Vagina (tissue), 2 donors: Measurements from ENCODE around the gene ZP2. TPM values are rescaled to one million over a fixed set of nuclear protein-coding genes. Genes with fewer than 3 reads are reported as not detected.

ENCODE experiments used
- DNase-seq, 2 donors: peaks; one replicate each; pipeline ENCODE4 v3.0.0-alpha.2; 2017; ENCODE audit errors: extremely low spot score in 2 of 2
- H3K27ac ChIP-seq: fragments of 200-600 bp; sonication (generic); one replicate; pipeline ENCODE4 v1.5.1; 2019
- H3K27me3 ChIP-seq: fragments of 200-600 bp; sonication (generic); one replicate; pipeline ENCODE4 v1.5.1; 2019
- H3K36me3 ChIP-seq, 2 donors: fragments of 200-600 bp; sonication (generic); one replicate each; pipeline ENCODE4 v1.5.1; 2017 to 2019
- H3K4me1 ChIP-seq: fragments of 200-600 bp; sonication (generic); one replicate; pipeline ENCODE4 v1.5.1; 2019
- H3K4me3 ChIP-seq, 2 donors: fragments of 200-600 bp; sonication (generic); 1 replicate in 1 of 2; 2 replicates in 1 of 2; pipeline ENCODE4 v1.5.1; 2016 to 2019
- H3K9me3 ChIP-seq: fragments of 200-600 bp; sonication (generic); one replicate; pipeline ENCODE4 v1.5.1; 2019
- POLR2A ChIP-seq, 2 donors: fragments of 450-650 bp; IDR thresholded peaks; one replicate each; pipeline ENCODE4 v1.6.1; 2017; ENCODE audit warnings: antibody characterized with exemption in 2 of 2, mild to moderate bottlenecking in 2 of 2, moderate library complexity in 2 of 2
- POLR2AphosphoS5 ChIP-seq, 2 donors: sonication (generic); formaldehyde crosslinking; IDR thresholded peaks; one replicate each; pipeline ENCODE4 v1.9.0; 2017; ENCODE audit warnings: antibody characterized with exemption in 2 of 2, mild to moderate bottlenecking in 2 of 2, low read depth in 1 of 2; ENCODE audit not compliant: insufficient read depth in 1 of 2
- intact Hi-C: fragments of 100-400 bp; cut with DNase I; formaldehyde crosslinking; loops from one replicate; pipeline ENCODE4 v1.15.1; 2023
- total RNA-seq: library from RNA; depleted of rRNA; stranded (reverse); fragments of >200 nt; gene quantifications from one replicate; pipeline ENCODE4 v1.2.3, GENCODE V29; 2016
- TF ChIP-seq, protein P1 (sequence below), 3 experiments: fragments of 450-650 bp in 2 of 3; fragments of 200-600 bp in 1 of 3; sonication (generic) in 1 of 3; IDR thresholded peaks; one replicate each; pipeline ENCODE4 v1.5.1; 2017 to 2019; ENCODE audit warnings: antibody characterized with exemption in 3 of 3, mild to moderate bottlenecking in 2 of 3, moderate library complexity in 2 of 3

Gene ZP2
- total RNA-seq, 1 donor from 2014 or later, result not detected

DNA sequence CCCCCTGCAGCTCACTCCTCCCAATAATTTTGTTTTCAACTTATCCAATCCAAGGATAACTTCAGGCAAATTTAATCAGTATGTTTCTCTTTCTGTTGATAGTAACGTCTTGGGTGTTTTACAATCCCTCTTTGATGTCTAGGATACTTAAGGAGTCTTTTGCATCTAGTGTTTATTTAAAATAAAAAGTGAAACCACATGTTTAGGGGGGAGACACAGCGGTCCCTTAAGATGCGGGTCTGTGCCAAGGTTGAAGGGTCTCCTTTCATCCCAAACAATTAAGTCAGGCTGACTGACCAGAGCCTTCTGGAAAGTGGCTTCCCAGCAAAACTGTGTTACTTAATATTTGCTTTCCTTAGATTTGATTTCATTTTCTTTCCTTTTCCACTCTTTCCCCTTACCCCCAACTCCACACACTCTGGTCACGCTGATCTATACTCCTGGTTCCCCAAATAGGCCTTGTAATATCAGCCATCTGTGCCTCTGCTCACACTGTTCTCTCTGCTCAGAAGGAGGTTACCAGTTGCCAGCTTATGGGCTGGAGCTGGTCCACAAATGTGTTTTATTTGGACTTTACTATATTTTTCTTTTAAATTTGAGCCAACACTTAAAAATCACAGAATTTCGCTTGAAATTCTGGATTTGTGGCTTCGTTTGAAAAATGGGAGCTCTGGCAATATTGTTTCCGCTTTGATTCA, 33.3 kb upstream of the ZP2 start:
- TF ChIP-seq, protein P1, sequence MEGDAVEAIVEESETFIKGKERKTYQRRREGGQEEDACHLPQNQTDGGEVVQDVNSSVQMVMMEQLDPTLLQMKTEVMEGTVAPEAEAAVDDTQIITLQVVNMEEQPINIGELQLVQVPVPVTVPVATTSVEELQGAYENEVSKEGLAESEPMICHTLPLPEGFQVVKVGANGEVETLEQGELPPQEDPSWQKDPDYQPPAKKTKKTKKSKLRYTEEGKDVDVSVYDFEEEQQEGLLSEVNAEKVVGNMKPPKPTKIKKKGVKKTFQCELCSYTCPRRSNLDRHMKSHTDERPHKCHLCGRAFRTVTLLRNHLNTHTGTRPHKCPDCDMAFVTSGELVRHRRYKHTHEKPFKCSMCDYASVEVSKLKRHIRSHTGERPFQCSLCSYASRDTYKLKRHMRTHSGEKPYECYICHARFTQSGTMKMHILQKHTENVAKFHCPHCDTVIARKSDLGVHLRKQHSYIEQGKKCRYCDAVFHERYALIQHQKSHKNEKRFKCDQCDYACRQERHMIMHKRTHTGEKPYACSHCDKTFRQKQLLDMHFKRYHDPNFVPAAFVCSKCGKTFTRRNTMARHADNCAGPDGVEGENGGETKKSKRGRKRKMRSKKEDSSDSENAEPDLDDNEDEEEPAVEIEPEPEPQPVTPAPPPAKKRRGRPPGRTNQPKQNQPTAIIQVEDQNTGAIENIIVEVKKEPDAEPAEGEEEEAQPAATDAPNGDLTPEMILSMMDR (IDR thresholded peaks at IDR 0.05), result no peak
- Histone ChIP-seq H3K9me3 (no peaks in the 10 kb centered on the region), H3K4me3 (no peak overlapping the region), H3K4me1 (no peaks in the 10 kb centered on the region), H3K36me3 (no peaks in the 10 kb centered on the region), H3K27me3 (no peaks in the 10 kb centered on the region), H3K27ac (no peak overlapping the region)
- intact Hi-C loops, result no loop called here
- peak in 1 of 2 donors; percentile 9 for DNase-seq

DNA sequence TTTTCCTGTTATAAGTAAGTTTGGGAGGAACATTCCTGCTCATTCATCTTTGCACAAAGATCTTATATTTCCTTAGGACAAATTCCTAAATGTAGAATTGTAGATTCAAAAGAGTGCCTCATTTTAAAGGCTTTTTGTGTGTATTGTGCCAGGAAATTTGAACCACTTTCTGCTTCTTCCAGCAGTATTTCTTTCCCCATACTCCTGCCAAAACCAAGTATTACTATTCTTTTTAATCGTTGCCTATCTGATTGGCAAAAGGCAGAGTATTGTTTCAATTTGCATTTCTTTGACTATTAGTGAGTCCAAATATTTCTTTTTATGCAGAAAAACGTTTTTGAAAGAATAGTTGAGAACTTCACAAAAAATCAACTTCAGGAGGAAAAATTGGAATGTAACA, 31.4 kb upstream of the ZP2 start:
- Histone ChIP-seq H3K36me3 (no peaks in the 10 kb centered on the region), H3K9me3 (no peaks in the 10 kb centered on the region), H3K4me3 (no peak overlapping the region), H3K4me1 (no peaks in the 10 kb centered on the region), H3K27ac (no peak overlapping the region), H3K27me3 (no peaks in the 10 kb centered on the region)
- DNase-seq, result no peak
- intact Hi-C loops, result no loop called here
- TF ChIP-seq POLR2A (IDR thresholded peaks at IDR 0.05) (no peak), POLR2AphosphoS5 (IDR thresholded peaks at IDR 0.05; ENCODE audit: insufficient read depth in 1 of 2, low read depth in 1 of 2) (no peak)
- TF ChIP-seq, protein P1 (IDR thresholded peaks at IDR 0.05), result no peak

DNA sequence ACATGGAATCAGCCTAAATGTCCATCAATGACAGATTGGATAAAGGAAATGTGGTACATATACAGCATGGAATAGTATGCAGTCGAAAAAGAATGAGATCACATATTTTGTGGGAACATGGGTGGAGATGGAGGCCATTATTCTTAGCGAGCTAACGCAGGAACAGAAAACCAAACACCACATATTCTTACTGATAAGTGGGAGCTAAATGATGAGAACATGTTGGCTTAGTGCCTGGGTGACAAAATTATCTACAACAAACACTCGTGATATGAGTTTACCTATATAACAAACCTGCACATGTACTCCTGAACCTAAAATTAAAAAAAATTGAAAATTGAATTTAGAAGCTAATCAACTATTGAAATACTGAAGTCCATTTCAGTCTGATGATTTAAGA, 28.3 kb upstream of the ZP2 start:
- Histone ChIP-seq H3K9me3 (no peaks in the 10 kb centered on the region), H3K36me3 (no peaks in the 10 kb centered on the region), H3K4me1 (no peaks in the 10 kb centered on the region), H3K4me3 (no peak overlapping the region), H3K27me3 (no peaks in the 10 kb centered on the region), H3K27ac (no peak overlapping the region)
- DNase-seq, result no peak
- intact Hi-C loops, result no loop called here
- TF ChIP-seq POLR2A (IDR thresholded peaks at IDR 0.05) (no peak), POLR2AphosphoS5 (IDR thresholded peaks at IDR 0.05; ENCODE audit: insufficient read depth in 1 of 2, low read depth in 1 of 2) (no peak)
- TF ChIP-seq, protein P1 (IDR thresholded peaks at IDR 0.05), result no peak

DNA sequence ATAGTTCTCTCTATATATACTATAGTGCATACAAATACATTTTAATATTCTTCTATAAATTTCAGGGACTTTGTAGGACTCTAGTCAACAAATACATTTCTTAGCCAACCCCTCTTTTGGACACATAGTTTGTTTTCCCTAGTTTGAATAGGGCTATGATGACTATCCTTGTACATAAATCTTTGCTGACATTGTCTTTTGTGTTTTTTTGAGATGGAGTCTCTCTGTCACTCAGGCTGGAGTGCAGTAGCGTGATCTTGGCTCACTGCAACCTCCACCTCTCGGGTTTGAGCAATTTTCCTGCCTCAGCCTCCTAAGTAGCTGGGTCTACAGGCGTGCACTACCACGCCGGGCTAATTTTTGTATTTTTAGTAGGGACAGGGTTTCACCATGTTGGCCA, 25.5 kb upstream of the ZP2 start:
- TF ChIP-seq POLR2AphosphoS5 (IDR thresholded peaks at IDR 0.05; ENCODE audit: insufficient read depth in 1 of 2, low read depth in 1 of 2) (no peak), POLR2A (IDR thresholded peaks at IDR 0.05) (no peak)
- TF ChIP-seq, protein P1 (IDR thresholded peaks at IDR 0.05), result no peak
- no peak overlapping the region for H3K27ac ChIP-seq
- DNase-seq, result peak in 1 of 2 donors; percentile 7
- H3K9me3 ChIP-seq, result no peaks in the 10 kb centered on the region
- no peaks in the 10 kb centered on the region for H3K4me1 ChIP-seq
- H3K27me3 ChIP-seq, result no peaks in the 10 kb centered on the region
- no peaks in the 10 kb centered on the region for H3K36me3 ChIP-seq
- H3K4me3 ChIP-seq, result no peak overlapping the region
- intact Hi-C loops, result no loop called here

DNA sequence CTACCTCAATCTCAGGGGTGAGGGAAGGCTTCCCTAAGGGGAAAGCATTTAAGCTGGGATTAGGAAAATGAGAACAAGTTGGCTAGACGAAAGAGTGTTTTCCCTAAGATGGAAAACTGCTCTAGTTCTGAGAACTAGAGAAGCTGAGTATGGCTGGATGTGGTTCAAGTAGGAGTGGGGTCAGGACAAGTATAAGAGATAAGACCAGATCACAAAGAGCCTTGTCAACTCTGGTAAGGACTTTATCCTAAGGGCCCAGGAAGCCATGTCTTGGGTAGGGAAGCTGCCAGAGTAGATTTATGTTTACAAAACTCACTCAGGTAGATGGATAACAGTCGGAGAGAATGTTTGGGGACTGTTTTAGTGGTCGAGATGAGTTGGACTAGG, 23.8 kb upstream of the ZP2 start:
- Histone ChIP-seq H3K4me3 (no peak overlapping the region), H3K9me3 (no peaks in the 10 kb centered on the region), H3K4me1 (no peaks in the 10 kb centered on the region), H3K36me3 (no peaks in the 10 kb centered on the region), H3K27ac (no peak overlapping the region), H3K27me3 (no peaks in the 10 kb centered on the region)
- intact Hi-C loops, result no loop called here
- TF ChIP-seq, protein P1 (IDR thresholded peaks at IDR 0.05), result no peak
- no peak for TF ChIP-seq POLR2A (IDR thresholded peaks at IDR 0.05)
- TF ChIP-seq POLR2AphosphoS5 (IDR thresholded peaks at IDR 0.05; ENCODE audit: insufficient read depth in 1 of 2, low read depth in 1 of 2), result no peak
- DNase-seq, result peak in 1 of 2 donors; percentile 2
